ENCODE results near the gene SLC8B1. TPM values are rescaled to one million over a fixed set of nuclear protein-coding genes. Genes with fewer than 3 reads are reported as not detected.

Gene SLC8B1
- total and polyA plus RNA-seq, 4 donors = 8.1 to 48.6 (median 39.7) TPM

- no peaks in the 10 kb centered on the region for H3K4me1 ChIP-seq (ENCODE audit: control insufficient read depth in 1 of 2, insufficient read depth in 2 of 2, low read length in 2 of 2)
- peaks cover 0 to 22% of the 10 kb centered on the region in 2 donors for H3K36me3 ChIP-seq (ENCODE audit: control insufficient read depth in 1 of 2, insufficient read depth in 2 of 2, low read length in 1 of 2)
- DNase-seq (no peak), ATAC-seq (ENCODE audit: low FRiP score) (no peak)
- H3K9me3 ChIP-seq (ENCODE audit: control insufficient read depth, low read length) = no peaks in the 10 kb centered on the region
- H3K27me3 ChIP-seq (ENCODE audit: control insufficient read depth in 1 of 2, insufficient read depth in 2 of 2, low read length in 1 of 2) = no peaks in the 10 kb centered on the region
- intact Hi-C loops (cut with DNase I) = loop anchor here in 1 of 2 donors (10.0 kb wide), 1 partner anchor 106 kb away; the partner anchor contains the start of gene SDSL
- H3K4me3 ChIP-seq (ENCODE audit: low read length in 2 of 2) = no peak overlapping the region
- 94 to 98% methylated on average over 15 of the region's 15 CpGs for WGBS, 2 donors
- no peak overlapping the region for H3K27ac ChIP-seq (ENCODE audit: low read depth in 1 of 2, low read length in 2 of 2)
Measured at GRCh38 chr12:113318900-113319628, 15.8 kb downstream of the SLC8B1 start.

- Histone ChIP-seq H3K36me3 (ENCODE audit: control insufficient read depth in 1 of 2, insufficient read depth in 2 of 2, low read length in 1 of 2) (peaks cover 0 to 23% of the 10 kb centered on the region in 2 donors), H3K9me3 (ENCODE audit: control insufficient read depth, low read length) (no peaks in the 10 kb centered on the region), H3K4me3 (ENCODE audit: low read length in 2 of 2) (no peak overlapping the region), H3K27ac (ENCODE audit: low read depth in 1 of 2, low read length in 2 of 2) (no peak overlapping the region), H3K4me1 (ENCODE audit: control insufficient read depth in 1 of 2, insufficient read depth in 2 of 2, low read length in 2 of 2) (no peaks in the 10 kb centered on the region), H3K27me3 (ENCODE audit: control insufficient read depth in 1 of 2, insufficient read depth in 2 of 2, low read length in 1 of 2) (no peaks in the 10 kb centered on the region)
- 93 to 96% methylated on average over 4 of the region's 4 CpGs for WGBS, 2 donors
- no peak for DNase-seq
- intact Hi-C loops (cut with DNase I) = loop anchor here in 1 of 2 donors (10.0 kb wide), 1 partner anchor 107 kb away; the partner anchor contains the start of gene SDSL
- ATAC-seq (ENCODE audit: low FRiP score) = no peak
Measured at GRCh38 chr12:113318046-113318656, 16.8 kb downstream of the SLC8B1 start.

- H3K27me3 ChIP-seq (ENCODE audit: control insufficient read depth in 1 of 2, insufficient read depth in 2 of 2, low read length in 1 of 2) = no peaks in the 10 kb centered on the region
- H3K27ac ChIP-seq (ENCODE audit: low read depth in 1 of 2, low read length in 2 of 2) = no peak overlapping the region
- H3K36me3 ChIP-seq (ENCODE audit: control insufficient read depth in 1 of 2, insufficient read depth in 2 of 2, low read length in 1 of 2) = peaks cover 0 to 23% of the 10 kb centered on the region in 2 donors
- ATAC-seq (ENCODE audit: low FRiP score) = no peak
- no peak overlapping the region for H3K4me3 ChIP-seq (ENCODE audit: low read length in 2 of 2)
- H3K4me1 ChIP-seq (ENCODE audit: control insufficient read depth in 1 of 2, insufficient read depth in 2 of 2, low read length in 2 of 2) = no peaks in the 10 kb centered on the region
- intact Hi-C loops (cut with DNase I) = loop anchor here in 1 of 2 donors (10.0 kb wide), 1 partner anchor 108 kb away; the partner anchor contains the start of gene SDSL
- WGBS, 2 donors = 87 to 89% methylated on average over 6 of the region's 6 CpGs
- no peak for DNase-seq
- H3K9me3 ChIP-seq (ENCODE audit: control insufficient read depth, low read length) = no peaks in the 10 kb centered on the region
Measured at GRCh38 chr12:113317122-113317521, 17.8 kb downstream of the SLC8B1 start.

GRCh38 chr12:113316155-113316554, 18.8 kb downstream of the SLC8B1 start:
- no peak for ATAC-seq (ENCODE audit: low FRiP score)
- WGBS, 2 donors = 90 to 96% methylated on average over 7 of the region's 7 CpGs
- H3K4me3 ChIP-seq (ENCODE audit: low read length in 2 of 2) = no peak overlapping the region
- H3K36me3 ChIP-seq (ENCODE audit: control insufficient read depth in 1 of 2, insufficient read depth in 2 of 2, low read length in 1 of 2) = peaks cover 0 to 23% of the 10 kb centered on the region in 2 donors
- H3K27ac ChIP-seq (ENCODE audit: low read depth in 1 of 2, low read length in 2 of 2) = no peak overlapping the region
- intact Hi-C loops (cut with DNase I) = loop anchor here in 1 of 2 donors (10.0 kb wide), 1 partner anchor 109 kb away; the partner anchor contains the start of gene SDSL
- H3K4me1 ChIP-seq (ENCODE audit: control insufficient read depth in 1 of 2, insufficient read depth in 2 of 2, low read length in 2 of 2) = no peaks in the 10 kb centered on the region
- H3K9me3 ChIP-seq (ENCODE audit: control insufficient read depth, low read length) = no peaks in the 10 kb centered on the region
- no peaks in the 10 kb centered on the region for H3K27me3 ChIP-seq (ENCODE audit: control insufficient read depth in 1 of 2, insufficient read depth in 2 of 2, low read length in 1 of 2)
- no peak for DNase-seq

GRCh38 chr12:113315358-113315757, 19.6 kb downstream of the SLC8B1 start:
- intact Hi-C loops (cut with DNase I) = loop anchor here in 1 of 2 donors (10.0 kb wide), 1 partner anchor 109 kb away; the partner anchor contains the start of gene SDSL
- H3K27ac ChIP-seq (ENCODE audit: low read depth in 1 of 2, low read length in 2 of 2) = no peak overlapping the region
- no peaks in the 10 kb centered on the region for H3K9me3 ChIP-seq (ENCODE audit: control insufficient read depth, low read length)
- DNase-seq = no peak
- H3K4me1 ChIP-seq (ENCODE audit: control insufficient read depth in 1 of 2, insufficient read depth in 2 of 2, low read length in 2 of 2) = no peaks in the 10 kb centered on the region
- H3K36me3 ChIP-seq (ENCODE audit: control insufficient read depth in 1 of 2, insufficient read depth in 2 of 2, low read length in 1 of 2) = peaks cover 0 to 21% of the 10 kb centered on the region in 2 donors
- no peak for ATAC-seq (ENCODE audit: low FRiP score)
- H3K4me3 ChIP-seq (ENCODE audit: low read length in 2 of 2) = no peak overlapping the region
- 81 to 86% methylated on average over 9 of the region's 9 CpGs for WGBS, 2 donors
- H3K27me3 ChIP-seq (ENCODE audit: control insufficient read depth in 1 of 2, insufficient read depth in 2 of 2, low read length in 1 of 2) = no peaks in the 10 kb centered on the region

- WGBS, 2 donors = 73 to 78% methylated on average over 7 of the region's 7 CpGs
- H3K27ac ChIP-seq (ENCODE audit: low read depth in 1 of 2, low read length in 2 of 2) = no peak overlapping the region
- DNase-seq (no peak), ATAC-seq (ENCODE audit: low FRiP score) (no peak)
- no peaks in the 10 kb centered on the region for H3K4me1 ChIP-seq (ENCODE audit: control insufficient read depth in 1 of 2, insufficient read depth in 2 of 2, low read length in 2 of 2)
- intact Hi-C loops (cut with DNase I) = loop anchor here (5.0 to 10.0 kb wide), 2 partner anchors 108 to 111 kb away; partner anchors contain the start of gene SDSL (in 2 of the 2)
- H3K27me3 ChIP-seq (ENCODE audit: control insufficient read depth in 1 of 2, insufficient read depth in 2 of 2, low read length in 1 of 2) = no peaks in the 10 kb centered on the region
- H3K4me3 ChIP-seq (ENCODE audit: low read length in 2 of 2) = no peak overlapping the region
- H3K36me3 ChIP-seq (ENCODE audit: control insufficient read depth in 1 of 2, insufficient read depth in 2 of 2, low read length in 1 of 2) = peaks cover 0 to 20% of the 10 kb centered on the region in 2 donors
- no peaks in the 10 kb centered on the region for H3K9me3 ChIP-seq (ENCODE audit: control insufficient read depth, low read length)
Measured at GRCh38 chr12:113314121-113314529, 20.8 kb downstream of the SLC8B1 start.

GRCh38 chr12:113310489-113310888, 24.4 kb downstream of the SLC8B1 start:
- intact Hi-C loops (cut with DNase I) = loop anchor here (5.0 to 10.0 kb wide), 2 partner anchors 112 to 114 kb away; partner anchors contain the start of gene SDSL (in 2 of the 2)
- no peak for DNase-seq
- H3K27ac ChIP-seq (ENCODE audit: low read depth in 1 of 2, low read length in 2 of 2) = no peak overlapping the region
- no peaks in the 10 kb centered on the region for H3K27me3 ChIP-seq (ENCODE audit: control insufficient read depth in 1 of 2, insufficient read depth in 2 of 2, low read length in 1 of 2)
- H3K4me1 ChIP-seq (ENCODE audit: control insufficient read depth in 1 of 2, insufficient read depth in 2 of 2, low read length in 2 of 2) = no peaks in the 10 kb centered on the region
- 95 to 99% methylated on average over 1 of the region's 1 CpG for WGBS, 2 donors
- no peak for ATAC-seq (ENCODE audit: low FRiP score)
- H3K4me3 ChIP-seq (ENCODE audit: low read length in 2 of 2) = no peak overlapping the region
- peaks cover 0 to 13% of the 10 kb centered on the region in 2 donors for H3K36me3 ChIP-seq (ENCODE audit: control insufficient read depth in 1 of 2, insufficient read depth in 2 of 2, low read length in 1 of 2)
- H3K9me3 ChIP-seq (ENCODE audit: control insufficient read depth, low read length) = no peaks in the 10 kb centered on the region

GRCh38 chr12:113306382-113306781, 28.5 kb downstream of the SLC8B1 start:
- Histone ChIP-seq H3K36me3 (ENCODE audit: control insufficient read depth in 1 of 2, insufficient read depth in 2 of 2, low read length in 1 of 2) (peaks cover 0 to 11% of the 10 kb centered on the region in 2 donors), H3K9me3 (ENCODE audit: control insufficient read depth, low read length) (no peaks in the 10 kb centered on the region), H3K27ac (ENCODE audit: low read depth in 1 of 2, low read length in 2 of 2) (no peak overlapping the region), H3K27me3 (ENCODE audit: control insufficient read depth in 1 of 2, insufficient read depth in 2 of 2, low read length in 1 of 2) (no peaks in the 10 kb centered on the region), H3K4me1 (ENCODE audit: control insufficient read depth in 1 of 2, insufficient read depth in 2 of 2, low read length in 2 of 2) (no peaks in the 10 kb centered on the region), H3K4me3 (ENCODE audit: low read length in 2 of 2) (no peak overlapping the region)
- ATAC-seq (ENCODE audit: low FRiP score) (no peak), DNase-seq (no peak)
- intact Hi-C loops (cut with DNase I) = no loop called here
- whole genome bisulfite sequencing, 2 donors = 86 to 91% methylated on average over 11 of the region's 11 CpGs

Data from aorta (tissue), 5 donors.